HG03565 (cell line): ENCODE measurements around the gene PITRM1.
"Not testable (repeated sequence)": the region's sequence is repeated elsewhere in the genome, so short reads cannot be mapped to it uniquely, and the experiment has no call there.

Experiments
- ATAC-seq: cut with Tn5 transposase; IDR thresholded peaks from one replicate; pipeline ENCODE4 v1.9.1; 2021; ENCODE audit warnings: mild to moderate bottlenecking, moderate library complexity; ENCODE audit not compliant: unreplicated experiment

Gene PITRM1

DNA sequence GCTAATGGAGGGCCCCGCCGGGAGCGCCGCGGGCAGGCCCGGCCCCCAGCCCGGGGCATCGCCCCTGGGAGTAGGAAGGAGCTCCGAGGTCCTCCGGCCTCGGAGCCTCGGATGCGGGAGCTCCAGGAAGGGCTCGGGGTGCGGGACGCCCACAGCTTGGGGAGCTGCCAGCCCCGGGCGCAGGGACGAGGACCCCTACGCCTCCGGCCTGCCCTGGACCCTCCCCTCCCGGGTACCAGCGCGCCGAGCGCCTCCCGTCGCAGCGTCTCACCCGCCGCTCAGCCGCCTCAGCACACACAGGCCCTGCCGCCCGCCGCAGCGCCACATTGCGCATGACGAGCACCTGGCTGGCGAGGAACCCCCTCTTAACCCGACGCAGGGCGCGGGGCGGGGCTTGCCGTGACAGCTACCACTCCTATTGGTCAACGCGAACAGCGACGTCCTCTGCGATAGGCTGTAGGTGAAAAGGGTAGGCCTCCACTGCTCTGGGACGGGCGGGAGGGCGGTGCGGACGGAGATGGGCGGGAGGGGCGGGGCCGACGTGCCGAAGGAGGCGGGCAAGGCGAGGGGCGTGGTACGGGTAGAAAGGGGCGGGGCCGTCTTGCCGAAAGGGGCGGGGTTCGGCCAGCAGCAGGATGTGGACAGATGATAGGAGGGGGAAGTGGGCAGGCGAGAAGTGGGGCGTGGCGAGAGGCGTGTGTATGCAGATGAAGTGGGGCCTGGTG is at the start of gene PITRM1:
PITRM1 (minus strand) TSS at position 337 of the 725 bp plus-strand sequence; CDS start at position 327, 10 bp downstream.
- peak; percentile 97 for ATAC-seq

- ATAC-seq = no peak
Measured at GRCh38 chr10:3222068-3222467, 49.5 kb upstream of the PITRM1 start.

- ATAC-seq = not testable (repeated sequence)
Measured at GRCh38 chr10:3221601-3222000, 49.0 kb upstream of the PITRM1 start.

GRCh38 chr10:3220853-3221252 is 48.3 kb upstream of the PITRM1 start:
- ATAC-seq = no peak

GRCh38 chr10:3219021-3219628 is 46.5 kb upstream of the PITRM1 start:
- not testable (repeated sequence) for ATAC-seq

DNA sequence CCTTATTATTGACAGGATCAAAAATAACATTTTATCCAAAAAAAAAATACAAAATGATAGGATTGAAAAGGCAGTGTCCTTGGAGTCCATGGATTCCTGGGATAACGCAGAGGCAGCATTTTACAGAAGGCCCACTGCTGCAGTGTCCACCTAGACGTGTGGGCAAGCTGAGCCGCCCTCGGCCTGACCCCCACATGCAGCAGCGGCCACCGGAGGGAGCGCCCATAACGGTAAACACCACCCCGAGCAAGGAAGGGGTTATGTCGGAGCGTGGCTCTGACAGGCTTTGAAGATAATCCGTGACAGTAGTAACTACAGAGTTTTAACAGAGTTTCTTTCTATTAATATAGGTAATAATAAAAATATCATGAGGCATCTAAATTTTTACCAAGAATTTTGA is 45.3 kb upstream of the PITRM1 start:
- no peak for ATAC-seq

DNA sequence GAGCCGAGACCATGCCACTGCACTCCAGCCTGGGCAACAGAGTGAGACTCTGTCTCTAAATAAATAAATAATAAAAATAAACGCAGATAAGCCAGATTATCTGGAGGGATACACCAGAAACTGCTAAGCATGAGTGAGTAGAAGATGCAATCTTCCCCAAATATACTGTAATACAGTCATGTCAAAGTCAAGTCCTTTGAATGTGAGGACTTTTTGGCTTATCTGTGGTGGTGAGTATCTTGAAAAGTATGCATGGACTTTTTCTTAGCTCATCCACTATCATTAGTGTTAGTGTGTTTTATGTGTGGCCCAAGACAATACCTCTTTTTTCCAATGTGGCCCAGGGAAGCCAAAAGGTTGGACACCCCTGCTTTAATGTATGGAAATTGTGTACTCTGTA is 44.7 kb upstream of the PITRM1 start:
- no peak for ATAC-seq

GRCh38 chr10:3215153-3215775 is 42.7 kb upstream of the PITRM1 start:
- no peak for ATAC-seq

- no peak for ATAC-seq
Measured at GRCh38 chr10:3213758-3214515, 41.4 kb upstream of the PITRM1 start.

DNA sequence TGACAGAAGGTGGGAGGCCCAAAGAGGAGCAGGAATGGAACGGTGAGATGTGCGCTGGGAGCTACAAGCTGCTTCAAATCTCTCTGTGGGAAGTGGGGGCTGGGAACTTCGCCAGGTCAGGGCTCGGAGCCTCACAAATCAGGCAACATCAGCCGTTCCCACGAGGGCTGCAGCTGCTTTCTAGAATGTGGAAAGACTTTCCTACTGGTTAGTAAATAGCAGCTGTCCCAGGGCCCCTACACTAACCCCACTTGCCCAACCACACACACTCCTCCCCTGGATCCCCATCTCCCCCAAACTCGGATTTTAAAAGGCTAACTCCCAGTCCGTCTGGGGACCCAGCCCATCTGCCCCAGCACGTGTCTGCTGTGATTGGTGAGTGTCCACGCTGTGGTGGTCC is 40.6 kb upstream of the PITRM1 start:
- ATAC-seq = no peak

DNA sequence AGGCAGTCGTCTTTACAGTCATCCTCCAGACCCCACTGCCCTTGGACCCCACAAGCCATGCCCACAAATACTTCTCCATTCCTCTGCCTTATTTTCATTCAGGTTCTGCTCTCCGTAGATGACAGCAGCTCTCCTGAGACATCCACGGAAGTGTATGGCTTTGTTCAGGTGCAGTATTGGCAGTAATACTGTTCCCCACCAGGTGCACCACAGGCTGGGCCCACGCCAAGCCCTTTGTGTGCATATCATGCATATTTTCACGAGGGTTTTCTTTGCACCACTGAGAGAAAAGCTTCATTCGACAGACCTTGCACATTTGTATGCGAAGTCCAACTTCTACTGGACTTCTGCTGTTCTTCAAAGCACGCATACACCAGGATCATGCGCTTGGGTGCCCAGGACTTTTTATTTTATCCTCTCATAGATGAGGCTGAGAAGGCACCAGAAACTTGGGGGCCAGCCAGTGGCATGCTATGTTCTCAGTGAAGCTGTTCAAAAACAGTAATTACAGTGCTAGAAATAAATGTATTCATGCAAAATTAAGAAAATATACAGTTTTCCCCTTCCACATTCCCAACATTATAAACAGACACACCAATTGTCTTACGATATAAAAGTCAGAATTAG is 37.8 kb upstream of the PITRM1 start:
- ATAC-seq = no peak

GRCh38 chr10:3208481-3209406 is 36.2 kb upstream of the PITRM1 start:
- ATAC-seq = no peak

DNA sequence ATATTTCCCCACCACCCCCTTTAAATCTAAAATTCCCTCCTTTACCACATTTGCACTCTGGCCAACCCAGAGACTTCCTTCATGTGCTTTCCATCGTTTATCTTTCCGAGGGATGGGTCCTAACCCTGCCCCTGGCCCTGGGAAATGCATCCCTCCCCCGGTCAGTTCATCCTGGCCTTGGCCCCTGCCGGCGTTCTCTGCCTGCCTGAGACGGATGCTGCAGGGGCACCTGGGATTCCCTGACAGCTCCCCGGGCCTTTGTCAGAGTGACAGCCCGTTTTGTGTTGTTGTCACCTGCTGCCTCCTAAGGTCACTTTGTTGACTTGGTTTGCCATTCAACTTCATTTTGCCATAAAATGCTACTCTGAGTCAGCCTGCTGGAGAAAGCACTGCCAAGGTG is 34.8 kb upstream of the PITRM1 start:
- no peak for ATAC-seq

DNA sequence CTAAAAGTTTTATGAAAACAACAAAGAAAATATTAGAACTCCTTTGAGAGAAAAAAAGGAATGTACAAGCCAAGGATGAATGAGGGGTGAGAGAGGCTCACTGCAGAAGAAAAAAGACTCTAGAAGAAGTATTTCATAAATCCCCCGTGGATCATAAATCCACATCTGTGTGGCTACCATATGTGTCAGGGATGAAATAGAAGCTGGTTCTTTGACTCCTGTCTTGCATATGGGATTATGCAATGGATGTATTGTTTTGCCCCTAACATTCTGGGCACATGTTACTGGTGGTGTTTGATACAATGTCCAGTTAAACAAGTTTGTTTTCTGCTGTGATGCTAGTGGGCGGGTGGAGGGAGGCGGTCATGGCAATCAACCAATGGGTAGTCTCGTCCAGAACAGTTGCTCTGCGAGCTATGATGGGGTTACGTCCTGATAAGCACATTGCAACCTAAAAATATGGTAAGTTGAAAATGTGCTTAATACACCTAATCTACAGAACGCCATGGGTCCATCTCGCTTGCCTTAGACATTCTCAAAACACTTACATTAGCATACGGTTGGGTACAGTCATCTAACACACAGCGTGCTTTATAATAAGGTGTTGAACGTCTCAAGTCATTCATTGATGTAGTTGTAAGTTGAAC is 34.1 kb upstream of the PITRM1 start:
- ATAC-seq = no peak

GRCh38 chr10:3203972-3204371 is 31.4 kb upstream of the PITRM1 start:
- no peak for ATAC-seq

DNA sequence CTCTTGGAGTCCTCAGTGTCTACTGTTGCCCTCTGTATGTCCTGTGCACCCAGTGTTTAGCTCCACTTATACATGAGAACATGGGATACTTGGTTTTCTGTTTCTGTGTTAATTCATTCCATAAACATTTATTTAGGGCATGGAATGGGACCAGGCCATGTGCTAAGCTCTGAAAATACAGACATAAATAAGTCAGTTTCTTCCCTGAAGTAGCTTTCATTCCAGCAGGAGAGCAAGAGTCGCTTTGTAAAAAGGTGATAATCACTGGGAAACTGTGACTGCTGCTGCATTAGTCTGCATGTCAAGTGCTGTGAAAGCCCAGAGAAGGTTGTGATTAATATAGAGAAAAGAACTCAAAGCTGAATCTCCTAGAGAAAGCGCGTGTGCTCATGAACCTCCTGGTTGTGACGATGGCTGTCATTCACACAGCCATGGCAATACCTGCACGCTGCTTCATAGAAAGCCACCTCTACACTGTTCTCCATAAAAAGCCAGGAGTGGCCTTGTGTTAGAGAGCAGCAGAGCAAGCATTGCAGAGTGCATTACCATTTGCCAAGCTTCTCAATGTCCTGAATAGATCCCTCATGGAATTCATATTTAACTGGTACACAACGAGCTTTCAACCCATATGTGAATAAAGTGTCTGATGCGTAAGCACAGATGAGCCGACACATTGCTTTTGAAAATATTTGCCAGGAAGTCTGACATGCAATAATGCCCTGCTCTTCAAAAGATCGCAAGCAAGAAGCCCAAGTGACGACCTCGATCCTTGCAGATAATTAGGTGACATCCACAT is 30.6 kb upstream of the PITRM1 start:
- no peak for ATAC-seq

DNA sequence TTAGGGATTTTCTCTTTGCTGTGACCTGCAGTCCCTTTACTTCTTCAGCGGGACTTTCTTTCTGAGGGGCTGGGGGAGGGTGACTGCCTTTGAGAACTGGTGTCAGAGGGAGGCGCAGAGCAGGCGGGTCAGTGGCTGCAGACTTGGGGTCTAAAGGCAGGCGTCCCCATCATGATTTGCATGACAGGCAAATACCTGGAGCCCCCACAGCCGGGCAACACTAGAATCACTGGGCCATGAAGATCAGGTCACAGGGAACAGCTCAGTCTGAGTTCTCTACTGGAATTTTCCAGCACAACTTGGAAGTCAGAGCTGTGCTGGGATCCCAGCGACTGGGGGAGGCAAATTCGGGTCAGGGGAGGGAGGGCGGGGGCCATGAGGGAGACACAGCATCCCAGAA is 29.2 kb upstream of the PITRM1 start:
- ATAC-seq = no peak

- ATAC-seq = no peak
Measured at GRCh38 chr10:3199488-3199887, 26.9 kb upstream of the PITRM1 start.

GRCh38 chr10:3198900-3199299 is 26.3 kb upstream of the PITRM1 start:
- ATAC-seq = no peak
